GM23248 (cell line): ENCODE results near the gene LPP. TPM values are rescaled to one million over a fixed set of nuclear protein-coding genes. Genes with fewer than 3 reads are reported as not detected.

Experiments used
- DNase-seq: peaks from one replicate; pipeline ENCODE4 v3.0.0-alpha.2; 2015
- H2AFZ ChIP-seq: fragments of 200-600 bp; sonication (generic); 2 replicates; pipeline ENCODE4 v1.6.1; 2016; ENCODE audit warnings: antibody characterized with exemption
- H3F3A ChIP-seq: fragments of 200-600 bp; sonication (generic); 2 replicates; pipeline ENCODE4 v1.6.1; 2016; ENCODE audit warnings: mild to moderate bottlenecking, antibody characterized with exemption, mixed run types; ENCODE audit not compliant: insufficient read depth
- H3K27ac ChIP-seq: fragments of 200-600 bp; sonication (generic); 2 replicates; pipeline ENCODE4 v1.5.1; 2016; ENCODE audit warnings: mild to moderate bottlenecking
- H3K27me3 ChIP-seq: fragments of 200-600 bp; sonication (generic); replicated peaks from 2 replicates; pipeline ENCODE4 v1.6.1; 2016; ENCODE audit warnings: mild to moderate bottlenecking; ENCODE audit not compliant: insufficient read depth
- H3K36me3 ChIP-seq: fragments of 200-600 bp; sonication (generic); 2 replicates; pipeline ENCODE4 v1.6.1; 2016; ENCODE audit warnings: low read depth, mild to moderate bottlenecking
- H3K4me1 ChIP-seq: fragments of 200-600 bp; sonication (generic); 2 replicates; pipeline ENCODE4 v1.6.1; 2016; ENCODE audit warnings: mild to moderate bottlenecking; ENCODE audit not compliant: insufficient read depth
- H3K4me2 ChIP-seq: fragments of 200-600 bp; sonication (generic); one replicate; pipeline ENCODE4 v1.6.1; 2016; ENCODE audit warnings: mild to moderate bottlenecking; ENCODE audit not compliant: unreplicated experiment
- H3K4me3 ChIP-seq: fragments of 200-600 bp; sonication (generic); 2 replicates; pipeline ENCODE4 v1.5.1; 2016; ENCODE audit warnings: mild to moderate bottlenecking
- H3K79me2 ChIP-seq: fragments of 200-600 bp; sonication (generic); 2 replicates; pipeline ENCODE4 v1.6.1; 2016; ENCODE audit warnings: mild to moderate bottlenecking; ENCODE audit not compliant: insufficient read depth
- H3K9ac ChIP-seq: fragments of 200-600 bp; sonication (generic); 2 replicates; pipeline ENCODE4 v1.6.1; 2016; ENCODE audit warnings: mild to moderate bottlenecking
- H3K9me2 ChIP-seq: fragments of 200-600 bp; sonication (generic); 2 replicates; pipeline ENCODE4 v1.6.1; 2016; ENCODE audit warnings: mixed run types, mild to moderate bottlenecking, moderate library complexity; ENCODE audit not compliant: insufficient read depth
- H3K9me3 ChIP-seq: fragments of 200-600 bp; sonication (generic); one replicate; pipeline ENCODE4 v1.6.1; 2017; ENCODE audit warnings: low read depth
- H4K20me1 ChIP-seq: fragments of 200-600 bp; sonication (generic); 2 replicates; pipeline ENCODE4 v1.6.0; 2016; ENCODE audit not compliant: insufficient read depth
- EZH2 ChIP-seq: fragments of 200-600 bp; sonication (generic); IDR thresholded peaks from 2 replicates; pipeline ENCODE4 v1.6.1; 2018; ENCODE audit warnings: antibody characterized with exemption, mild to moderate bottlenecking; ENCODE audit not compliant: insufficient read depth, poor library complexity, severe bottlenecking
- EZH2phosphoT487 ChIP-seq: fragments of 200-600 bp; sonication (generic); IDR thresholded peaks from 2 replicates; pipeline ENCODE4 v1.6.1; 2018; ENCODE audit warnings: antibody characterized with exemption, moderate library complexity, mild to moderate bottlenecking, low read depth; ENCODE audit not compliant: insufficient read depth
- WGBS, 2 experiments: methylation state at CpG; one replicate each; pipeline ENCODE4 v1.1.6; 2015 to 2017; ENCODE audit warnings: low lambda C conversion rate in 2 of 2, low coverage in 1 of 2; ENCODE audit errors: missing lambda C conversion rate in 2 of 2; 5-methylcytosine and 5-hydroxymethylcytosine counted together
- in situ Hi-C: fragments of 300-500 bp; cut with MboI; formaldehyde crosslinking; loops from 2 replicates; pipeline ENCODE4 v1.15.0; 2020
- polyA plus RNA-seq: library from polyadenylated mRNA; unstranded; fragments of >200 nt; fragmentation: Nextera tagmentation; extraction: Ambion mirVana; gene quantifications from 2 replicates; pipeline ENCODE4 v1.2.1, GENCODE V29; 2016
- total RNA-seq: library from RNA; depleted of rRNA; stranded (reverse); fragments of >200 nt; shearing (Covaris generic); gene quantifications from 2 replicates; pipeline ENCODE4 v1.2.3, GENCODE V29; 2014

LPP gene
- total and polyA plus RNA-seq, 2 experiments from 2014 or later, result 42.8 to 61.7 TPM

- Histone ChIP-seq H4K20me1 (no peaks in the 10 kb centered on the region), H3K4me1 (peaks cover 28% of the 10 kb centered on the region), H3K4me3 (peak overlapping the region; percentile 46; the same call in 1 of the 2 replicates), H3K9me2 (no peaks in the 10 kb centered on the region), H3K27ac (peak overlapping the region; percentile 81), H3F3A (peaks cover 30% of the 10 kb centered on the region), H3K9me3 (no peaks in the 10 kb centered on the region), H3K36me3 (no peaks in the 10 kb centered on the region), H3K79me2 (no peaks in the 10 kb centered on the region), H3K4me2 (peak overlapping the region; percentile 63), H3K27me3 (no peaks in the 10 kb centered on the region), H2AFZ (no peak overlapping the region; the same call in 1 of the 2 replicates), H3K9ac (peak overlapping the region; percentile 64; the same call in 1 of the 2 replicates)
- in situ Hi-C loops, result no loop called here
- 9 to 13% methylated on average over 2 of the region's 2 CpGs for WGBS, 2 experiments
- no peak for TF ChIP-seq EZH2phosphoT487
- TF ChIP-seq EZH2, result no peak
- peak; percentile 94 for DNase-seq
These were observed 746.5 kb downstream of the LPP start for GRCh38 chr3:188900421-188900951.

DNA sequence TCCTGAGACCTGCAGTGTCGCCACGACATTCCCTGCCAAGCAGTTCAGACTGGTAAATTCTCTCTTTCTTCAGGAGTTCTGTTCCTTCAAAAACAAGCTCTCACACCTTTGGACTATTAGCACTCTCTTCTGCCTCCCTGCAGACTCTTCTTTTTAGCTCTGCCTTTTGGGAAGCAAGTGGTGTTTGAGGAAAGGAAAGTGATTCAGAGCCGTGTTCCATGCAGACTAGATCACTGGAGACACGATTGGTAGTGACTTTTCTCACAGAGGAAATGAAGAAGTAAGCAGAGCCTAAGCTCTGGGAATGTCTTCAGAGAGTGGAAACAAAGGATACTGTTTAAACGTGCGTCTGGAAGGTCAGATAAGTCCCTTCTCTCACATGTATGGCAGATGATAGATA is 747.2 kb downstream of the LPP start:
- no peaks in the 10 kb centered on the region for H4K20me1 ChIP-seq
- no peak for TF ChIP-seq EZH2
- TF ChIP-seq EZH2phosphoT487, result no peak
- no peaks in the 10 kb centered on the region for H3K36me3 ChIP-seq
- peak; percentile 79 for DNase-seq
- peak overlapping the region; percentile 29 for H2AFZ ChIP-seq
- peak overlapping the region; percentile 63 for H3K4me2 ChIP-seq
- H3K27ac ChIP-seq, result peak overlapping the region; percentile 81
- in situ Hi-C loops, result no loop called here
- WGBS, 2 experiments, result 3 to 8% methylated on average over 6 of the region's 6 CpGs
- no peaks in the 10 kb centered on the region for H3K27me3 ChIP-seq
- no peaks in the 10 kb centered on the region for H3K9me3 ChIP-seq
- H3K9me2 ChIP-seq, result no peaks in the 10 kb centered on the region
- H3K4me1 ChIP-seq, result peaks cover 28% of the 10 kb centered on the region
- peak overlapping the region; percentile 46 for H3K4me3 ChIP-seq
- H3K79me2 ChIP-seq, result no peaks in the 10 kb centered on the region
- H3F3A ChIP-seq, result peaks cover 30% of the 10 kb centered on the region
- peak overlapping the region; percentile 64 for H3K9ac ChIP-seq

DNA sequence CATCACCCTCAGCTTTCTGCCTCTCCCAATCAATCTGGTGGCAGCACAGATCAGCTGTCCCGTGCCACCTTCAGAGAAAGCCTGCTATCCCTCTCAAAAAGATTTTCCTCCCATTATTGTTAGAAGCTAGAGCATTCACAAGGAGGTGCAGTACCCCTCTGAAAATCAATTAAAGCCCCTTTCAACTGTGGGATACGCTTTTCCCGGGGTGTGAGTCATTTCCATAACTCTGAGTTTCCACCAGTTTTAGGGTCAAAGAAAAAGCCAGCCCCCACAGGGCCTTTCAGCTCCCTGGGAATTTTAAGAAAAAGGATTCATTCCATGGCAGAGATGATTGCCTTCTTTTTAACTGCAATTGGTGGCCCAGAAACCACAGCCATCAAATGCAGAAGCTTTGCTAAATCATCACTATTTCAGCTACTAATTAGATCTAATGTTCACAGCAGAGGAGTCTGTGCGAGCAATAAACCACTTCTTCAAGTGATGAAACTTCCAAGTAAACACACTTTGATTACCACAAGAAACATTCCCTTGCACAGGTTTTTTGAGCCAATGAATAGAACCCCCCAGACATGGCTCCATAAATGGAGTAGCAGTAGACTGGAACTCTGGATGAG is 747.8 kb downstream of the LPP start:
- Histone ChIP-seq H3K9ac (peak overlapping the region; percentile 64), H3K27me3 (no peaks in the 10 kb centered on the region), H3F3A (peaks cover 30% of the 10 kb centered on the region), H2AFZ (peak overlapping the region; percentile 29; the same call in 1 of the 2 replicates), H3K4me3 (peak overlapping the region; percentile 46), H3K79me2 (no peaks in the 10 kb centered on the region), H3K27ac (peak overlapping the region; percentile 81), H3K9me2 (no peaks in the 10 kb centered on the region), H3K4me1 (peaks cover 28% of the 10 kb centered on the region), H3K9me3 (no peaks in the 10 kb centered on the region), H3K4me2 (peak overlapping the region; percentile 63), H4K20me1 (no peaks in the 10 kb centered on the region), H3K36me3 (no peaks in the 10 kb centered on the region)
- TF ChIP-seq EZH2, result no peak
- no peak for TF ChIP-seq EZH2phosphoT487
- in situ Hi-C loops, result no loop called here
- WGBS, 2 experiments, result 80 to 82% methylated on average over 4 of the region's 4 CpGs
- DNase-seq, result peak; percentile 22

- Histone ChIP-seq H3K4me2 (no peak overlapping the region), H3K36me3 (no peaks in the 10 kb centered on the region), H3K27ac (peak overlapping the region; percentile 38; the same call in 1 of the 2 replicates), H3F3A (peaks cover 29% of the 10 kb centered on the region), H3K27me3 (no peaks in the 10 kb centered on the region), H3K4me1 (peaks cover 30% of the 10 kb centered on the region), H3K4me3 (no peak overlapping the region), H4K20me1 (no peaks in the 10 kb centered on the region), H2AFZ (no peak overlapping the region), H3K9me2 (no peaks in the 10 kb centered on the region), H3K79me2 (no peaks in the 10 kb centered on the region), H3K9me3 (no peaks in the 10 kb centered on the region), H3K9ac (no peak overlapping the region)
- TF ChIP-seq EZH2 (no peak), EZH2phosphoT487 (no peak)
- in situ Hi-C loops, result no loop called here
- DNase-seq, result peak; percentile 70
- 0% methylated on average over 1 of the region's 1 CpG for WGBS, 2 experiments
These were observed 750.7 kb downstream of the LPP start for GRCh38 chr3:188904670-188905069.
